Neural cell (in vitro differentiated cells): ENCODE measurements around the gene INPP5B. TPM values are rescaled to one million over a fixed set of nuclear protein-coding genes. Genes with fewer than 3 reads are reported as not detected.

Experiments used
- H2AFZ ChIP-seq: fragments of 200-600, 300-800 bp; sonication (generic), shearing (Covaris generic); 2 replicates; pipeline ENCODE4 v1.6.0; 2014; ENCODE audit warnings: low read depth, mild to moderate bottlenecking, antibody characterized with exemption, low read length, moderate library complexity
- H3F3A ChIP-seq: fragments of 200-600 bp; shearing (Covaris generic); 2 replicates; pipeline ENCODE4 v1.6.1; 2016; ENCODE audit warnings: mild to moderate bottlenecking, moderate library complexity, mixed read lengths, antibody characterized with exemption, low read length; ENCODE audit not compliant: insufficient read depth, poor library complexity, severe bottlenecking
- H3K27ac ChIP-seq: fragments of 200-600, 300-800 bp; sonication (generic), shearing (Covaris generic); 2 replicates; pipeline ENCODE4 v1.5.1; 2014; ENCODE audit warnings: mild to moderate bottlenecking, low read length, moderate library complexity
- H3K27me3 ChIP-seq: fragments of 300-800, 200-600 bp; sonication (generic), shearing (Covaris generic); 2 replicates; pipeline ENCODE4 v1.6.0; 2014; ENCODE audit warnings: mild to moderate bottlenecking, low read depth, low read length, moderate library complexity; ENCODE audit not compliant: insufficient read depth
- H3K36me3 ChIP-seq: fragments of 300-800, 200-600 bp; sonication (generic), shearing (Covaris generic); 2 replicates; pipeline ENCODE4 v1.5.1; 2014; ENCODE audit warnings: mild to moderate bottlenecking, antibody characterized with exemption, low read length, moderate library complexity; ENCODE audit not compliant: insufficient read depth
- H3K4me2 ChIP-seq: fragments of 300-800, 200-600 bp; sonication (generic), shearing (Covaris generic); 2 replicates; pipeline ENCODE4 v1.6.0; 2014; ENCODE audit warnings: mild to moderate bottlenecking, low read length
- H3K4me3 ChIP-seq: fragments of 300-800, 200-600 bp; sonication (generic), shearing (Covaris generic); 2 replicates; pipeline ENCODE4 v1.5.1; 2014; ENCODE audit warnings: mild to moderate bottlenecking, low read length, moderate library complexity
- H3K79me2 ChIP-seq: fragments of 200-600 bp; shearing (Covaris generic); replicated peaks from 2 replicates; pipeline ENCODE4 v1.6.0; 2014; ENCODE audit warnings: mild to moderate bottlenecking, low read length, moderate library complexity; ENCODE audit not compliant: insufficient read depth
- H3K9ac ChIP-seq: fragments of 300-800, 200-600 bp; sonication (generic), shearing (Covaris generic); 2 replicates; pipeline ENCODE4 v1.6.1; 2016; ENCODE audit warnings: mild to moderate bottlenecking, low read length, mixed read lengths
- H3K9me2 ChIP-seq: fragments of 200-600 bp; shearing (Covaris generic); 2 replicates; pipeline ENCODE4 v1.6.1; 2016; ENCODE audit warnings: mild to moderate bottlenecking, low read length, mixed read lengths; ENCODE audit not compliant: insufficient read depth
- H3K9me3 ChIP-seq: fragments of 200-600, 300-800 bp; sonication (generic), shearing (Covaris generic); 2 replicates; pipeline ENCODE4 v1.6.1; 2016; ENCODE audit warnings: mild to moderate bottlenecking, mixed run types, low read length, moderate library complexity, mixed read lengths
- H4K20me1 ChIP-seq: fragments of 200-600 bp; shearing (Covaris generic); 2 replicates; pipeline ENCODE4 v1.6.1; 2016; ENCODE audit warnings: mild to moderate bottlenecking, mixed run types; ENCODE audit not compliant: insufficient read depth
- CTCF ChIP-seq: fragments of 450-650 bp; IDR thresholded peaks from 2 replicates; pipeline ENCODE4 v1.5.1; 2014; ENCODE audit warnings: antibody characterized with exemption, mild to moderate bottlenecking, moderate library complexity; ENCODE audit not compliant: poor library complexity, severe bottlenecking
- EP300 ChIP-seq: fragments of 450-650 bp; conservative IDR thresholded peaks from 2 replicates; pipeline ENCODE4 v1.6.1; 2014; ENCODE audit warnings: antibody characterized with exemption, mild to moderate bottlenecking, moderate library complexity; ENCODE audit not compliant: poor library complexity, severe bottlenecking
- EZH2 ChIP-seq: fragments of 200-600, 300-800 bp; shearing (Covaris generic), sonication (generic); IDR thresholded peaks from 2 replicates; pipeline ENCODE4 v1.6.1; 2014; ENCODE audit warnings: antibody characterized with exemption, low read length, borderline replicate concordance, mild to moderate bottlenecking; ENCODE audit not compliant: insufficient read depth, poor library complexity, severe bottlenecking
- MXI1 ChIP-seq: fragments of 450-650 bp; conservative IDR thresholded peaks from 2 replicates; pipeline ENCODE4 v1.6.1; 2014; ENCODE audit warnings: antibody characterized with exemption, mild to moderate bottlenecking; ENCODE audit not compliant: poor library complexity, severe bottlenecking
- POLR2AphosphoS5 ChIP-seq: IDR thresholded peaks from 2 replicates; pipeline ENCODE4 v1.6.1; 2012
- REST ChIP-seq: IDR thresholded peaks from 2 replicates; pipeline ENCODE4 v1.6.1; 2012; ENCODE audit warnings: borderline replicate concordance
- SMC3 ChIP-seq: fragments of 450-650 bp; conservative IDR thresholded peaks from 2 replicates; pipeline ENCODE4 v1.6.1; 2014; ENCODE audit warnings: antibody characterized with exemption, mild to moderate bottlenecking, moderate library complexity; ENCODE audit not compliant: poor library complexity
- TAF1 ChIP-seq: IDR thresholded peaks from 2 replicates; pipeline ENCODE4 v1.6.1; 2012; ENCODE audit warnings: low read depth
- polyA plus RNA-seq: library from polyadenylated mRNA; depleted of rRNA; stranded (reverse); fragments of >200 nt; gene quantifications from 2 replicates; pipeline ENCODE4 v1.2.3, GENCODE V29; 2014

Gene INPP5B
- polyA plus RNA-seq, 1 donor from 2014 or later: 13.4 TPM

GRCh38 chr1:37948841-37949240 lies 2.0 kb upstream of the INPP5B start:
- H3K4me3 ChIP-seq: no peak overlapping the region
- H4K20me1 ChIP-seq: no peaks in the 10 kb centered on the region
- no peak overlapping the region for H3K4me2 ChIP-seq
- no peaks in the 10 kb centered on the region for H3K9me2 ChIP-seq
- H3K27ac ChIP-seq: no peak overlapping the region
- H3F3A ChIP-seq: no peaks in the 10 kb centered on the region
- H3K79me2 ChIP-seq: no peaks in the 10 kb centered on the region
- no peak overlapping the region for H2AFZ ChIP-seq
- H3K27me3 ChIP-seq: no peaks in the 10 kb centered on the region
- TF ChIP-seq SMC3: no peak
- no peak for TF ChIP-seq EZH2
- TF ChIP-seq REST: no peak
- TF ChIP-seq MXI1: no peak
- TF ChIP-seq POLR2AphosphoS5: no peak
- no peak for TF ChIP-seq CTCF
- H3K36me3 ChIP-seq: no peaks in the 10 kb centered on the region
- H3K9ac ChIP-seq: no peak overlapping the region
- H3K9me3 ChIP-seq: no peaks in the 10 kb centered on the region

DNA sequence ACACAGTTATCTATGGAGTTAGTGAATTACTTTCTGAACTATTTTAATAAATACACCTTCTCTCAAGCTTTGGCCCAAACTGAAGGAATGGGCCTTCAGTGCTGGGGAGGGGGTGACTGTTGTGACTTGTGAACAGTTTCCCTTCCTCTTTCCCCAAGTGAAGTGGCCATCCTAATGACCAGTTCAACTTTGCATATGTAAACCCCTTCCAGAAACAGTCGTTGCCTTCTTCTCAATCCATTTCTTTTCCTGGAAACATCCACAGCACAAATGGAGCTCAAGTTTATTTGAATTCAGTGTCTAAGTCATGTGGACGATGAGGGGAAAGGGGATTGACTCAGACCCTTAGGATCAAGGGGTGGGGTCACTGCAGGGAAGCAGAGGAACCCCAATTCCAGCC lies 1.3 kb upstream of the INPP5B start:
- H3K27ac ChIP-seq: no peak overlapping the region
- no peak overlapping the region for H2AFZ ChIP-seq
- H3F3A ChIP-seq: no peaks in the 10 kb centered on the region
- H4K20me1 ChIP-seq: no peaks in the 10 kb centered on the region
- no peak overlapping the region for H3K4me3 ChIP-seq
- no peak overlapping the region for H3K4me2 ChIP-seq
- no peaks in the 10 kb centered on the region for H3K9me2 ChIP-seq
- no peaks in the 10 kb centered on the region for H3K36me3 ChIP-seq
- no peaks in the 10 kb centered on the region for H3K9me3 ChIP-seq
- no peaks in the 10 kb centered on the region for H3K79me2 ChIP-seq
- H3K9ac ChIP-seq: no peak overlapping the region
- no peaks in the 10 kb centered on the region for H3K27me3 ChIP-seq
- TF ChIP-seq CTCF: no peak
- no peak for TF ChIP-seq EP300
- no peak for TF ChIP-seq TAF1
- TF ChIP-seq POLR2AphosphoS5: no peak
- no peak for TF ChIP-seq REST
- TF ChIP-seq SMC3: no peak
